A549 (cell line): ENCODE measurements around the gene SEPSECS.

Experiments
- BHLHE40 ChIP-seq: IDR thresholded peaks from 2 replicates; pipeline ENCODE4 v1.6.1; 2012; ENCODE audit warnings: low read depth, low read length, inconsistent platforms
- CHD2 ChIP-seq: fragments of 150-350 bp; IDR thresholded peaks from 2 replicates; pipeline ENCODE4 v1.6.1; 2014; ENCODE audit warnings: low read length; ENCODE audit not compliant: partially characterized antibody
- CTCF ChIP-seq: fragments of >200 bp; sonication (Bioruptor Twin); formaldehyde crosslinking; IDR thresholded peaks from 3 replicates; pipeline ENCODE4 v1.5.1; 2016
- KDM1A ChIP-seq: fragments of 200-600 bp; sonication (generic); IDR thresholded peaks from 2 replicates; pipeline ENCODE4 v1.6.1; 2016; ENCODE audit warnings: low read depth, mild to moderate bottlenecking
- NPAS2 ChIP-seq: fragments of 250-450 bp; sonication (Bioruptor Pico); IDR thresholded peaks from 2 replicates; pipeline ENCODE4 v1.8.0; 2022; ENCODE audit warnings: mild to moderate bottlenecking, moderate library complexity, borderline replicate concordance
- RFX5 ChIP-seq: fragments of 450-650 bp; IDR thresholded peaks from 2 replicates; pipeline ENCODE4 v1.7.1; 2014; ENCODE audit warnings: antibody characterized with exemption, mild to moderate bottlenecking, moderate library complexity
- SMC3 ChIP-seq: fragments of >200 bp; sonication (Bioruptor Twin); formaldehyde crosslinking; IDR thresholded peaks from 3 replicates; pipeline ENCODE4 v1.6.1; 2018; ENCODE audit warnings: inconsistent platforms
- USF2 ChIP-seq: fragments of 450-650 bp; IDR thresholded peaks from 2 replicates; pipeline ENCODE4 v1.6.1; 2014; ENCODE audit warnings: antibody characterized with exemption

GRCh38 chr4:25088093-25088952 lies 71.9 kb downstream of the SEPSECS start:
- TF ChIP-seq NPAS2 (CRISPR knock-in tag) (no peak), SMC3 (no peak), CTCF (no peak), USF2 (no peak), BHLHE40 (no peak), KDM1A (no peak), CHD2 (no peak), RFX5 (no peak)
